GM12878 (cell line): ENCODE data around the gene C1QL4. TPM values are rescaled to one million over a fixed set of nuclear protein-coding genes. Genes with fewer than 3 reads are reported as not detected.

Experiments
- ATAC-seq: fragments of 200-7000 bp; cut with Tn5 transposase; 3 replicates; pipeline ENCODE4 v1.9.1; 2020; ENCODE audit warnings: mild to moderate bottlenecking, moderate library complexity
- BruUV-seq: library from RNA; stranded (reverse); fragments of 400-500 nt; replicated peaks from 2 replicates; lab custom pipeline; 2021; lab: Mats Ljungman, UMichigan
- CTCF ChIA-PET: fragments of 300-600 bp; sonication (Branson Sonifier 250); formaldehyde crosslinking; extraction: SDS; loops from one replicate; lab custom pipeline; 2021; ENCODE audit warnings: inconsistent platforms; lab: Yijun Ruan, JAX
- POLR2A ChIA-PET: fragments of 350-600 bp; formaldehyde crosslinking; extraction: SDS; loops from one replicate; lab custom pipeline; 2021; ENCODE audit warnings: inconsistent platforms; lab: Charles Lee
- RAD21 ChIA-PET: fragments of 300-600 bp; sonication (Branson Sonifier 250); formaldehyde crosslinking; loops from one replicate; lab custom pipeline; 2023; ENCODE audit warnings: antibody characterized with exemption; ENCODE audit not compliant: unreplicated experiment; lab: Charles Lee
- SMC1A ChIA-PET: fragments of 300-600 bp; sonication (Branson Sonifier 250); formaldehyde crosslinking; loops from one replicate; lab custom pipeline; 2023; ENCODE audit not compliant: unreplicated experiment, uncharacterized antibody; lab: Charles Lee
- DNase-seq: peaks from one replicate; pipeline ENCODE4 v3.0.0-alpha.2; 2011; ENCODE audit warnings: low read depth, low spot score
- FAIRE-seq: peaks from 3 replicates; lab custom pipeline; 2011; peaks lifted over from hg19 to GRCh38; lab: Jason Lieb, UNC
- H2AFZ ChIP-seq: 2 replicates; pipeline ENCODE4 v1.6.0; 2011; ENCODE audit warnings: low read depth, low read length, control low read depth; ENCODE audit not compliant: control insufficient read depth
- H3K27ac ChIP-seq: 2 replicates; pipeline ENCODE4 v1.5.1; 2011; ENCODE audit warnings: control low read depth; ENCODE audit not compliant: control insufficient read depth, insufficient read depth
- H3K27me3 ChIP-seq, 2 experiments: replicated peaks in 1 of 2; 2 replicates each; pipeline versions ENCODE4 v1.6.0 to v1.6.1; 2011; ENCODE audit warnings: low read length in 1 of 2; ENCODE audit not compliant: control insufficient read depth in 2 of 2, insufficient read depth in 2 of 2
- H3K36me3 ChIP-seq, 2 experiments: 2 replicates each; pipeline ENCODE4 v1.5.1; 2011; ENCODE audit warnings: low read length in 1 of 2; ENCODE audit not compliant: control insufficient read depth in 2 of 2, insufficient read depth in 2 of 2
- H3K4me1 ChIP-seq: 2 replicates; pipeline ENCODE4 v1.6.1; 2011; ENCODE audit warnings: mild to moderate bottlenecking, low read length, moderate library complexity, mixed read lengths; ENCODE audit not compliant: control insufficient read depth, insufficient read depth
- H3K4me2 ChIP-seq: 2 replicates; pipeline ENCODE4 v1.6.0; 2011; ENCODE audit warnings: control low read depth; ENCODE audit not compliant: control insufficient read depth, insufficient read depth
- H3K4me3 ChIP-seq: fragments of 200-600 bp; sonication (generic); 2 replicates; pipeline ENCODE4 v1.5.1; 2016
- H3K79me2 ChIP-seq: 2 replicates; pipeline ENCODE4 v1.6.0; 2011; ENCODE audit warnings: low read length; ENCODE audit not compliant: control insufficient read depth, insufficient read depth
- H3K9ac ChIP-seq: 2 replicates; pipeline ENCODE4 v1.8.0; 2011; ENCODE audit warnings: low read length, control low read depth, mixed read lengths; ENCODE audit not compliant: control insufficient read depth, insufficient read depth
- H3K9me3 ChIP-seq: replicated peaks from 3 replicates; pipeline ENCODE4 v1.5.1; 2011; ENCODE audit warnings: mild to moderate bottlenecking, low read length; ENCODE audit not compliant: control insufficient read depth, insufficient read depth
- H4K20me1 ChIP-seq: 2 replicates; pipeline ENCODE4 v1.6.0; 2011; ENCODE audit not compliant: control insufficient read depth, insufficient read depth
- BMI1 ChIP-seq: fragments of 450-650 bp; IDR thresholded peaks from 2 replicates; pipeline ENCODE4 v1.6.1; 2016; ENCODE audit warnings: mild to moderate bottlenecking, moderate library complexity, borderline replicate concordance
- CBX5 ChIP-seq: sonication (generic); IDR thresholded peaks from 2 replicates; pipeline ENCODE4 v1.6.1; 2016; ENCODE audit warnings: low read depth, moderate library complexity, mild to moderate bottlenecking, inconsistent platforms
- CHD2 ChIP-seq: IDR thresholded peaks from 2 replicates; pipeline ENCODE4 v1.6.1; 2011; ENCODE audit warnings: low read depth, low read length, improper control_type of control experiment, borderline replicate concordance
- IKZF1 ChIP-seq: fragments of 450-650 bp; conservative IDR thresholded peaks from 2 replicates; pipeline ENCODE4 v1.6.1; 2017; ENCODE audit warnings: antibody characterized with exemption, mild to moderate bottlenecking
- IKZF2 ChIP-seq, 2 experiments: fragments of 450-650 bp; IDR thresholded peaks; 2 replicates each; pipeline ENCODE4 v1.6.1; 2017; ENCODE audit warnings: mild to moderate bottlenecking in 2 of 2, moderate library complexity in 2 of 2
- SIN3A ChIP-seq: IDR thresholded peaks from 2 replicates; pipeline ENCODE4 v1.6.1; 2012; ENCODE audit warnings: low read depth, low read length, improper control_type of control experiment
- SPI1 ChIP-seq: IDR thresholded peaks from 2 replicates; pipeline ENCODE4 v1.6.1; 2011; ENCODE audit warnings: low read depth, mild to moderate bottlenecking, low read length, moderate library complexity, borderline replicate concordance; ENCODE audit not compliant: insufficient read depth
- SUPT20H ChIP-seq: IDR thresholded peaks from 2 replicates; pipeline ENCODE4 v1.6.1; 2011; ENCODE audit warnings: low read depth, mild to moderate bottlenecking, low read length, moderate library complexity, borderline replicate concordance; ENCODE audit not compliant: control insufficient read depth
- TCF7 ChIP-seq: IDR thresholded peaks from 2 replicates; pipeline ENCODE4 v1.6.1; 2014; ENCODE audit warnings: antibody characterized with exemption, borderline replicate concordance
- YY1 ChIP-seq: IDR thresholded peaks from 2 replicates; pipeline ENCODE4 v1.6.1; 2011; ENCODE audit warnings: low read depth, mild to moderate bottlenecking, low read length
- ZSCAN29 ChIP-seq: fragments of 450-650 bp; IDR thresholded peaks from 2 replicates; pipeline ENCODE4 v1.6.1; 2017; ENCODE audit warnings: mild to moderate bottlenecking, moderate library complexity
- ZZZ3 ChIP-seq: IDR thresholded peaks from 2 replicates; pipeline ENCODE4 v1.6.1; 2011; ENCODE audit warnings: low read depth; ENCODE audit not compliant: control insufficient read depth, insufficient read length
- WGBS: methylation state at CpG from one replicate; pipeline ENCODE4 v1.1.6; 2016; ENCODE audit warnings: low lambda C conversion rate; ENCODE audit not compliant: insufficient replicate concordance, insufficient coverage; ENCODE audit errors: missing lambda C conversion rate; 5-methylcytosine and 5-hydroxymethylcytosine counted together
- in situ Hi-C: fragments of 300-500 bp; cut with MboI; formaldehyde crosslinking; loops from 9 replicates; pipeline ENCODE4 v1.14.3; 2018; ENCODE audit warnings: mixed read lengths
- intact Hi-C: fragments of 100-400 bp; cut with micrococcal nuclease; formaldehyde crosslinking; loops from one replicate; pipeline ENCODE4 v1.14.2; 2022; ENCODE audit not compliant: unreplicated experiment
- polyA plus RNA-seq, 11 experiments: library from polyadenylated mRNA; depleted of rRNA in 4 of 11; unstranded in 6 of 11; stranded (reverse) in 5 of 11; fragments of >200 nt; fragmentation: Nextera tagmentation in 4 of 11; fragmentation: Illumina TruSeq in 1 of 11; extraction: Ambion mirVana in 4 of 11; extraction: Trizol in 1 of 11; gene quantifications; 1 replicate in 1 of 11; 2 replicates in 10 of 11; pipeline versions ENCODE4 v1.2.1 to v1.2.3, GENCODE V29; 2011 to 2016; ENCODE audit warnings: inconsistent platforms in 2 of 11, missing spikeins in 2 of 11, low read depth in 1 of 11
- total RNA-seq, 4 experiments: library from RNA; depleted of rRNA in 3 of 4; stranded (reverse); fragments of >200 nt in 3 of 4; fragmentation: Illumina TruSeq in 1 of 4; extraction: Trizol in 1 of 4; gene quantifications; 2 replicates each; pipeline versions ENCODE4 v1.2.1 to v1.2.3, GENCODE V29; 2013 to 2021
- TF ChIP-seq, protein P1 (sequence below): fragments of 450-650 bp; IDR thresholded peaks from 2 replicates; pipeline ENCODE4 v1.6.1; 2017; ENCODE audit warnings: mild to moderate bottlenecking, low read depth, inconsistent platforms; ENCODE audit not compliant: poor library complexity, severe bottlenecking
- TF ChIP-seq, protein P2 (sequence below): IDR thresholded peaks from 2 replicates; pipeline ENCODE4 v1.6.1; 2011; ENCODE audit warnings: mild to moderate bottlenecking, low read depth, low read length, moderate library complexity; ENCODE audit not compliant: insufficient replicate concordance

C1QL4 gene
- total and polyA plus RNA-seq, 10 of the 15 experiments (the other 5 are each of a cell fraction or from before 2014, with no cell fraction given) = 0.05 TPM; not detected in 9

DNA sequence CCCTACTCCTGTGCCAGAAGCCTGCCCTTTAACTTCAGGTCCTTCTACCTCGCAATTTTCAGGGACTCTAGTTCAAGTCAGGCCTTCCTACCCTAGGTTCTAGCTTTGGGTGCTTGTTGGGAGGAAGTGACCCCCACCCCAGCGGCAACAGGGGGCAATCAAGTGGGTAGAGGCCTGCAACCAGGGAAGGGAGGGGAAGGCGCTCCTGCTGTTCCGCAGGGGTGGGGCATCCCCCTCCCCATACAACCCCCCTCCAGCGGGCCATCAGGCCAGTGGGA, 42.2 kb downstream of the C1QL4 start:
- POLR2A ChIA-PET = interaction anchor here (1.1 to 1.7 kb wide), 2 partner anchors 28 to 38 kb away, joined by 3 to 4 read pairs; partner anchors contain the start of gene TROAP
- CTCF ChIA-PET = interaction anchor here (1.2 to 16.2 kb wide), 8 partner anchors 9 to 67 kb away, joined by 3 to 231 read pairs (median 6); partner anchors contain the start of genes DNAJC22 and TROAP
- no TSS peak for BruUV-seq
- Histone ChIP-seq H3K79me2 (no peaks in the 10 kb centered on the region), H3K4me1 (peaks cover 8% of the 10 kb centered on the region), H3K9me3 (no peaks in the 10 kb centered on the region), H3K36me3 (no peaks in the 10 kb centered on the region), H3K27ac (no peak overlapping the region), H2AFZ (no peak overlapping the region), H3K4me3 (no peak overlapping the region), H3K27me3 (peaks cover 19 to 20% of the 10 kb centered on the region in 2 experiments), H4K20me1 (no peaks in the 10 kb centered on the region), H3K4me2 (no peak overlapping the region), H3K9ac (no peak overlapping the region)
- SMC1A ChIA-PET = no interaction called here
- in situ Hi-C loops = no loop called here
- DNase-seq = no peak
- no peak for ATAC-seq
- 27% methylated on average over 5 of the region's 5 CpGs for WGBS
- TF ChIP-seq CBX5 (no peak), SPI1 (no peak), ZSCAN29 (no peak), TCF7 (no peak), IKZF1 (no peak), IKZF2 (IDR thresholded peaks at IDR 0.05) (no peak), CHD2 (no peak), BMI1 (no peak), YY1 (no peak), SIN3A (no peak), SUPT20H (no peak), ZZZ3 (no peak)
- TF ChIP-seq, protein P1, sequence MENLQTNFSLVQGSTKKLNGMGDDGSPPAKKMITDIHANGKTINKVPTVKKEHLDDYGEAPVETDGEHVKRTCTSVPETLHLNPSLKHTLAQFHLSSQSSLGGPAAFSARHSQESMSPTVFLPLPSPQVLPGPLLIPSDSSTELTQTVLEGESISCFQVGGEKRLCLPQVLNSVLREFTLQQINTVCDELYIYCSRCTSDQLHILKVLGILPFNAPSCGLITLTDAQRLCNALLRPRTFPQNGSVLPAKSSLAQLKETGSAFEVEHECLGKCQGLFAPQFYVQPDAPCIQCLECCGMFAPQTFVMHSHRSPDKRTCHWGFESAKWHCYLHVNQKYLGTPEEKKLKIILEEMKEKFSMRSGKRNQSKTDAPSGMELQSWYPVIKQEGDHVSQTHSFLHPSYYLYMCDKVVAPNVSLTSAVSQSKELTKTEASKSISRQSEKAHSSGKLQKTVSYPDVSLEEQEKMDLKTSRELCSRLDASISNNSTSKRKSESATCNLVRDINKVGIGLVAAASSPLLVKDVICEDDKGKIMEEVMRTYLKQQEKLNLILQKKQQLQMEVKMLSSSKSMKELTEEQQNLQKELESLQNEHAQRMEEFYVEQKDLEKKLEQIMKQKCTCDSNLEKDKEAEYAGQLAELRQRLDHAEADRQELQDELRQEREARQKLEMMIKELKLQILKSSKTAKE = no peak
- TF ChIP-seq, protein P2, sequence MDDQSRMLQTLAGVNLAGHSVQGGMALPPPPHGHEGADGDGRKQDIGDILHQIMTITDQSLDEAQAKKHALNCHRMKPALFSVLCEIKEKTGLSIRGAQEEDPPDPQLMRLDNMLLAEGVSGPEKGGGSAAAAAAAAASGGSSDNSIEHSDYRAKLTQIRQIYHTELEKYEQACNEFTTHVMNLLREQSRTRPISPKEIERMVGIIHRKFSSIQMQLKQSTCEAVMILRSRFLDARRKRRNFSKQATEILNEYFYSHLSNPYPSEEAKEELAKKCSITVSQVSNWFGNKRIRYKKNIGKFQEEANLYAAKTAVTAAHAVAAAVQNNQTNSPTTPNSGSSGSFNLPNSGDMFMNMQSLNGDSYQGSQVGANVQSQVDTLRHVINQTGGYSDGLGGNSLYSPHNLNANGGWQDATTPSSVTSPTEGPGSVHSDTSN = no peak
- RAD21 ChIA-PET = no interaction called here
- no peak for FAIRE-seq
- intact Hi-C loops = no loop called here
